Astrocyte of the spinal cord (primary cell): ENCODE results near the gene PLEKHA4.
"Not testable (repeated sequence)": the region's sequence is repeated elsewhere in the genome, so short reads cannot be mapped to it uniquely, and the experiment has no call there.

Experiments
- DNase-seq: peaks from one replicate; pipeline ENCODE4 v3.0.0; 2011; ENCODE audit warnings: low read depth, low spot score
- H3K4me3 ChIP-seq: 2 replicates; pipeline ENCODE4 v1.5.1; 2011; ENCODE audit warnings: low read depth, mild to moderate bottlenecking, low read length, moderate library complexity
- in situ Hi-C: cut with HindIII; loops from 2 replicates; pipeline ENCODE4 v1.10.0; 2017; ENCODE audit warnings: low sequenced_read_pairs
- TF ChIP-seq, protein P1 (sequence below): IDR thresholded peaks from 2 replicates; pipeline ENCODE4 v1.5.1; 2012; ENCODE audit warnings: low read depth, mild to moderate bottlenecking, low read length, inconsistent platforms

The PLEKHA4 gene

DNA sequence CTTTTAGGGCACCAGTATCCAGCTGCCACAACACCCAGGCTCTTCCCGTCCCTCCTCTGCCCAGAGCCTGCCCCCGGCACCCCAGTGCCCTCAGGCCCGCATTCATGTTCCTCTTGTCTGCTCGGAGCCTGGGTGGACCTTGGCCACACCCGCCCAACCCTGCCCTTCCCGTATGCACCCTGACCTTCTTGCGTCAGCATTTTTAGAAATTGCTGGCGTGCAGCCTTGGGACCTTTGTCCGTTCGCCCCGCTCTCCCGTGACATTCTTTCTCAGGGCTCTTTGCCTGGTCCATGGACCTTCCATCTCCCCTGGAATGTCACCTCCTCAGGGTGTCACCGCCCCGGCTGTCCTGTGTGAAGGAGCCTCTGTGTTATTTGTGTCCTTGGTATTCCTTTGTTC is 39.3 kb upstream of the PLEKHA4 start:
- TF ChIP-seq, protein P1, sequence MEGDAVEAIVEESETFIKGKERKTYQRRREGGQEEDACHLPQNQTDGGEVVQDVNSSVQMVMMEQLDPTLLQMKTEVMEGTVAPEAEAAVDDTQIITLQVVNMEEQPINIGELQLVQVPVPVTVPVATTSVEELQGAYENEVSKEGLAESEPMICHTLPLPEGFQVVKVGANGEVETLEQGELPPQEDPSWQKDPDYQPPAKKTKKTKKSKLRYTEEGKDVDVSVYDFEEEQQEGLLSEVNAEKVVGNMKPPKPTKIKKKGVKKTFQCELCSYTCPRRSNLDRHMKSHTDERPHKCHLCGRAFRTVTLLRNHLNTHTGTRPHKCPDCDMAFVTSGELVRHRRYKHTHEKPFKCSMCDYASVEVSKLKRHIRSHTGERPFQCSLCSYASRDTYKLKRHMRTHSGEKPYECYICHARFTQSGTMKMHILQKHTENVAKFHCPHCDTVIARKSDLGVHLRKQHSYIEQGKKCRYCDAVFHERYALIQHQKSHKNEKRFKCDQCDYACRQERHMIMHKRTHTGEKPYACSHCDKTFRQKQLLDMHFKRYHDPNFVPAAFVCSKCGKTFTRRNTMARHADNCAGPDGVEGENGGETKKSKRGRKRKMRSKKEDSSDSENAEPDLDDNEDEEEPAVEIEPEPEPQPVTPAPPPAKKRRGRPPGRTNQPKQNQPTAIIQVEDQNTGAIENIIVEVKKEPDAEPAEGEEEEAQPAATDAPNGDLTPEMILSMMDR: no peak
- DNase-seq: no peak
- H3K4me3 ChIP-seq: no peak overlapping the region
- in situ Hi-C loops: no loop called here

DNA sequence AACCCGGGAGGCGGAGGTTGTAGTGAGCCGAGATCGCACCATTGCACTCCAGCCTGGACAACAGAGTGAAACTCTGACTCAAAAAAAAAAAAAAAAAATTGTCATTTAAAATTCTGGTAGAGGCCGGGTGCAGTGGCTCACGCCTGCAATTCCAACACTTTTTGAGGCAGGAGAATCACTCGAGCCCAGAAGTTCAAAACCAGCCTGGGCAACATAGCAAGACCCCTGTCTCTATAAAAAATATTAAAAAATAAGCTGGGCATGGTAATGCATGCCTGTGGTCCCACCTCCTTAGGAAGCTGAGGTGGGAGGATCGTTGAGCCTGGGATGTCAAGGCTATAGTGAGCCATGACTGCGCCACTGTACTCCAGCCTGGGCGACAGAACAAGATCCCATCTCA is 37.9 kb upstream of the PLEKHA4 start:
- TF ChIP-seq, protein P1: no peak
- H3K4me3 ChIP-seq: no peak overlapping the region
- in situ Hi-C loops: no loop called here
- no peak for DNase-seq

DNA sequence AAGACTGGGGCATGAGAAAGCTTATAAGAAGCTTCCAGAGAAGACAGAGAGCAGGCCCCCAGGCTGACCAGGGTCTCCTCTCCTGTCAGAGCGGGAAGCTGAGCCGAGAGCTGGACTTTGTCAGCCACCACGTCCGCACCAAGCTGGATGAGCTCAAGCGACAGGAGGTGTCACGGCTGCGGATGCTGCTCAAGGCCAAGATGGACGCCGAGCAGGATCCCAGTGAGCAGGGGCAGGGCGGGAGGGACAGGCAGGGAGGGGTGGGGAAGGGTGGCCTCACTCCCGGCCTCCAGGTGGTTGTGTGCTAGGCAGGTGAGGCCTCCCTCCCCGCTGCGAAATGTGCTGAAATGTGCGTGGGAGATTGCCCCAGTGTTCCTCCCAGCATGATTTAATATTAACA is 37.2 kb upstream of the PLEKHA4 start:
- TF ChIP-seq, protein P1: no peak
- in situ Hi-C loops: no loop called here
- no peak overlapping the region for H3K4me3 ChIP-seq
- no peak for DNase-seq

DNA sequence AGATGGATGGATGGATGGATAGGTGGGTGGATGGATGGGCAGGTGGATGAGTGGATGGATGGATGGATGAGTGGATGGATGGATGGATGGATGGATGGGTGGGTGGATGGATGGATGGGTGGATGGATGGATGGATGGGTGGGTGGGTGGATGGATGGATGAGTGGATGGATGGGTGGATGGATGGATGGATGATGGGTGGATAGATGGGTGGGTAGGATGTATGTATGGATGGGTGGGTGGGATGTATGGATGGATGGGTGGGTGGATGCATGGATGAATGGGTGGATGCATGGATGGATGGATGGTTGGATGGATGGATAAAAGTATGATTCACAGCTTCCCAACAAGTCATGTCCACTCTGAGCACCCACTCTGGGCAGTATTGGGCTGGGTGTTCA is 35.4 kb upstream of the PLEKHA4 start:
- in situ Hi-C loops, DNase-seq, H3K4me3 ChIP-seq: not testable (repeated sequence)

DNA sequence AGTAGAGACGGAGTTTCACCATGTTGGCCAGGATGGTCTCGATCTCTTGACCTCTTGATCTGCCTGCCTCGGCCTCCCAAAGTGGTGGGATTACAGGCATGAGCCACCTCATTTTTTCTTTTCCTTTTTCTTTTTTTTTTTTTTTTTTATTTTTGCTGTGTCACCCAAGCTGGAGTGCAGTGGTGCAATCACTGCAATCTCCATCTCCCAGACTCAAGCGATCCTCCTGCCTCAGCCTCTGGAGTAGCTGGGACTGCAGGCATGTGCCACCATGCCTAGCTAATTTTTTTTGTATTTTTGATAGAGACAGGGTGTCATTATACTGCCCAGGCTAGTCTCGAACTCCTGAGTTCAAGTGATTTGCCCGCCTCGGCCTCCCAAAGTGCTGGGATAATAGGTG is 33.9 kb upstream of the PLEKHA4 start:
- in situ Hi-C loops, DNase-seq, H3K4me3 ChIP-seq: not testable (repeated sequence)

DNA sequence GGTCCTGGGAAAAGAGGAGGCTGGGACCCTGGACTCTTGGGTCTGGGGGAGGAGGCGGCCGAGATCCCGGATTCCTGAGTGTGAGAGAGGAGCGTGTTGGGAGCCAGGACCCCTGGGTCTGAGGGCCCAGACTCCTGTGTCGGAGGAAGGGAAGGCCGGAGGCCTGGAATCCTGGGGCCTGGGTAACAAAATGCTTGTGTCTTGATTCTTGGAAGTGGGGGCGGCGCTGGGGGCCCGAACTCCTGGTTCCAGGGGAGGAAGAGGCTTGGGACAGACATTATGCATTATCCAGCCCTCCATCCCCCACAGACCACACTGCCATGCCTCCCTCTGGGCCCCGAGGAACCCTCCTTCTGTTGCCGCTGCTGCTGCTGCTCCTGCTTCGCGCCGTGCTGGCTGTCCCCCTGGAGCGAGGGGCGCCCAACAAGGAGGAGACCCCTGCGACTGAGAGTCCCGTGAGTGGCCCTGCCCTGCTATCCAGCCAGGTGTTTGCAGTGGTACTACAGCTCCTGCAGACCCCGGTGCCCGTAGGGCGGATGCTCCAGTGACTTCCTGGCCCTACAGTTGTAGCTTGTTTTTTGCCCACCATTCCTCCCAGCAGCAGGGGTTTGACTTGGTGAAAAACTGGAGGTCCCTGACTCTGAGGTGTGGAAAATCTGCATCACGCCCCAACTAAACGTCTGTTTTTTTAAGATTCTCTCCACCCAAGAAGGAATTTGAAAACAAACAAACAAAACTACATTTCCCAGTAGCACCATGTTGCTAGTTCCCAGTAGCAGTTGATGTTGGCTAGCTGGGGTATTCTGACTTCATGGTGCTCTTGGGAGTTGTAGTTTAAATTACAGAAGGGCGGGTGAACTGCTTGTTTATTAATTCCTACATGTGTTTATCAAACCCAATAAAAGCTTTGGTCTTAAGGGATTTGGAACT is 32.3 kb upstream of the PLEKHA4 start:
- in situ Hi-C loops: no loop called here
- peak; percentile 55 for DNase-seq

DNA sequence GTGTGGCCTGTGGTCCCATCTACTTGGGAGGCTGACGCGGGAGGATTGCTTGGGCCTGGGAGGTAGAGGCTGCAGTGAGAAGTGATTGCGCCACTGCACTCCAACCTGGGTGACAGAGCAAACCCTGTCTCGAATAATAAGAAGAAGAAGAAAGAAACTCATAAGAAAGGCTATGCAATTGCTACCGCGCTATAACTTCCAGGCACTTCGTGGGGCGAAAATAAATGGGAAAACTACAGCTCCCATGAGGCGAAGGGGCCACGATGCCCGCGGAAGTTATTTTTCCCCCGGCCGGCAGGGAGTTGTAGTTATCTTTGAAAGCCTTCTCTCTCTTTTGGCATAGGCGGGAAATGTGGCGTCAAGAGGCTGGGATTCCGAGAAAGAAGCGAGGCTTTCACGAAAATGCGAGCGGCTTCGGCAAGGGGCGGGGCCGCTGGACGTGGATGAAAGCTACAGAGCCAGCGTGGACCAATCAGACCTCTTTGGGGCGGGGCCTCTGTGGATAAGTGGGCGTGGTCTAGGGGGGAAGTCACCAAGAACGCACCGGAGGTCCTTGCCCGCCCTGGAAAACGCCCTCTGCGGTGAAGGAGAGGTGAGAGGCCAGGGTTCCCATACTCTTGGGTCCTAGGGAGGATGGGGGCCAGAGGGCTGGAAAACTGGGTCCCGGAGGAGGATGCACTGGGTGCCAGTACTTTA is 31.5 kb upstream of the PLEKHA4 start, which contains the start of gene NUCB1:
TSS of gene NUCB1 (plus strand) at position 532 of the 696 bp plus-strand sequence. CDS start 485 bp downstream, outside the sequence.
- TF ChIP-seq, protein P1: peak; percentile 28
- in situ Hi-C loops: no loop called here
- peak within 1 kb of the TSS; percentile 97 for H3K4me3 ChIP-seq
- peak; percentile 99 for DNase-seq

More for the DNA sequence above, 32.3 kb upstream of the PLEKHA4 start:
- TF ChIP-seq, protein P1: no peak
- H3K4me3 ChIP-seq: peak overlapping the region; percentile 97

DNA sequence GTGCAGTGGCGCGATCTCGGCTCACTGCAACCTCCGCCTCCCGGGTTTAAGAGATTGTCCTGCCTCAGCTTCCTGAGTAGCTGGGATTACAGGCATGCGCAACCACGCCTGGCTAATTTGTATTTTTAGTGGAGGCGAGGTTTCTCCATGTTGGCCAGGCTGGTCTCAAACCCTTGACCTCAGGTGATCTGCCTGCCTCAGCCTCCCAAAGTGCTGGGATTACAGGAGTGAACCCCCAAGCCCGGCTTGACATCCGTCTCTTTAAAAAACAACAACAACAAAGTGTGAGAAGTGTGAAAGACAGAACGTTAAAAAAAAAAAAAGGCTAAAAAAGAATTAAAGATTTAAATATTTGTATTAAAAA is 31.0 kb upstream of the PLEKHA4 start:
- DNase-seq, in situ Hi-C loops: not testable (repeated sequence)
- H3K4me3 ChIP-seq: peak overlapping the region; percentile 97
